Loucy (cell line): ENCODE results near the gene FGF12.

ENCODE experiments used
- H2AFZ ChIP-seq: fragments of 200-600 bp; sonication (generic); 2 replicates; pipeline ENCODE4 v1.6.0; 2016; ENCODE audit warnings: antibody characterized with exemption, mild to moderate bottlenecking, low read length, moderate library complexity
- H3F3A ChIP-seq: fragments of 200-600 bp; 2 replicates; pipeline ENCODE4 v1.6.0; 2016; ENCODE audit warnings: antibody characterized with exemption, low read depth, mild to moderate bottlenecking
- H3K27me3 ChIP-seq: fragments of 200-600 bp; sonication (generic); 2 replicates; pipeline ENCODE4 v1.6.1; 2014; ENCODE audit warnings: low read length, mild to moderate bottlenecking; ENCODE audit not compliant: insufficient read depth, poor library complexity, severe bottlenecking
- H3K36me3 ChIP-seq: fragments of 200-600 bp; sonication (generic); 2 replicates; pipeline ENCODE4 v1.6.1; 2016; ENCODE audit warnings: low read length; ENCODE audit not compliant: insufficient read depth
- H3K4me1 ChIP-seq: fragments of 200-600 bp; sonication (generic); 2 replicates; pipeline ENCODE4 v1.5.1; 2014; ENCODE audit warnings: low read length, mild to moderate bottlenecking; ENCODE audit not compliant: insufficient read depth, poor library complexity, severe bottlenecking
- H3K4me2 ChIP-seq: fragments of 200-600 bp; sonication (generic); 2 replicates; pipeline ENCODE4 v1.6.0; 2014; ENCODE audit warnings: antibody characterized with exemption, low read length, low read depth, mild to moderate bottlenecking; ENCODE audit not compliant: poor library complexity, severe bottlenecking
- H3K4me3 ChIP-seq: fragments of 200-600 bp; sonication (generic); 2 replicates; pipeline ENCODE4 v1.5.1; 2014; ENCODE audit warnings: low read length, mild to moderate bottlenecking, mixed read lengths; ENCODE audit not compliant: poor library complexity, severe bottlenecking
- H3K79me2 ChIP-seq: fragments of 200-600 bp; sonication (generic); 2 replicates; pipeline ENCODE4 v1.6.1; 2014; ENCODE audit warnings: low read length; ENCODE audit not compliant: insufficient read depth
- H3K9ac ChIP-seq: fragments of 200-600 bp; sonication (generic); 2 replicates; pipeline ENCODE4 v1.6.0; 2014; ENCODE audit warnings: mild to moderate bottlenecking, low read depth, low read length, moderate library complexity; ENCODE audit not compliant: poor library complexity, severe bottlenecking
- H3K9me2 ChIP-seq: fragments of 200-600 bp; sonication (generic); replicated peaks from 2 replicates; pipeline ENCODE4 v1.6.1; 2016; ENCODE audit warnings: low read depth, low read length, mixed read lengths
- H3K9me3 ChIP-seq: fragments of 200-600 bp; sonication (generic); 2 replicates; pipeline ENCODE4 v1.6.1; 2014; ENCODE audit warnings: mild to moderate bottlenecking, antibody characterized with exemption, low read length, low read depth; ENCODE audit not compliant: insufficient read depth
- H4K20me1 ChIP-seq: fragments of 200-600 bp; sonication (generic); 2 replicates; pipeline ENCODE4 v1.6.0; 2014; ENCODE audit warnings: antibody characterized with exemption, low read length, mild to moderate bottlenecking; ENCODE audit not compliant: insufficient read depth, poor library complexity, severe bottlenecking
- CTCF ChIP-seq: fragments of 200-600 bp; sonication (generic); conservative IDR thresholded peaks from 2 replicates; pipeline ENCODE4 v1.5.1; 2014; ENCODE audit warnings: mild to moderate bottlenecking, antibody characterized with exemption, low read length
- EZH2phosphoT487 ChIP-seq: fragments of 200-600 bp; IDR thresholded peaks from 2 replicates; pipeline ENCODE4 v1.6.1; 2018; ENCODE audit warnings: antibody characterized with exemption, mild to moderate bottlenecking, moderate library complexity, borderline replicate concordance

FGF12 gene

GRCh38 chr3:192258721-192259120, 468.6 kb downstream of the FGF12 start:
- Histone ChIP-seq H3K9me3 (0 out of 2 replicates have a peak, but pooled peaks cover 2% of the 10 kb centered on the region), H3K4me1 (no peaks in the 10 kb centered on the region), H2AFZ (no peak overlapping the region), H4K20me1 (no peaks in the 10 kb centered on the region), H3K36me3 (no peaks in the 10 kb centered on the region), H3F3A (no peaks in the 10 kb centered on the region), H3K4me3 (no peak overlapping the region), H3K27me3 (no peaks in the 10 kb centered on the region), H3K9me2 (no peaks in the 10 kb centered on the region), H3K9ac (no peak overlapping the region), H3K4me2 (no peak overlapping the region), H3K79me2 (no peaks in the 10 kb centered on the region)
- TF ChIP-seq CTCF (no peak), EZH2phosphoT487 (no peak)

- no peaks in the 10 kb centered on the region for H4K20me1 ChIP-seq
- no peaks in the 10 kb centered on the region for H3K27me3 ChIP-seq
- H3K4me1 ChIP-seq = no peaks in the 10 kb centered on the region
- H3K36me3 ChIP-seq = no peaks in the 10 kb centered on the region
- H2AFZ ChIP-seq = no peak overlapping the region
- H3K4me3 ChIP-seq = no peak overlapping the region
- no peaks in the 10 kb centered on the region for H3K79me2 ChIP-seq
- H3K9me3 ChIP-seq = 0 out of 2 replicates have a peak, but pooled peaks cover 2% of the 10 kb centered on the region
- H3K9me2 ChIP-seq = no peaks in the 10 kb centered on the region
- H3K4me2 ChIP-seq = no peak overlapping the region
- no peaks in the 10 kb centered on the region for H3F3A ChIP-seq
- H3K9ac ChIP-seq = no peak overlapping the region
- no peak for TF ChIP-seq CTCF
- TF ChIP-seq EZH2phosphoT487 = no peak
These were observed 471.5 kb downstream of the FGF12 start for GRCh38 chr3:192255839-192256238.

GRCh38 chr3:192253138-192253887, 474.0 kb downstream of the FGF12 start:
- Histone ChIP-seq H3K9ac (no peak overlapping the region), H3K36me3 (no peaks in the 10 kb centered on the region), H3F3A (no peaks in the 10 kb centered on the region), H3K4me3 (no peak overlapping the region), H3K9me2 (no peaks in the 10 kb centered on the region), H3K4me1 (no peaks in the 10 kb centered on the region), H2AFZ (no peak overlapping the region), H4K20me1 (no peaks in the 10 kb centered on the region), H3K4me2 (no peak overlapping the region), H3K9me3 (no peaks in the 10 kb centered on the region), H3K79me2 (no peaks in the 10 kb centered on the region), H3K27me3 (no peaks in the 10 kb centered on the region)
- TF ChIP-seq CTCF (no peak), EZH2phosphoT487 (no peak)
